GM18519 (cell line): Measurements from ENCODE around the gene ATP8B1.

Experiments used
- ATAC-seq: cut with Tn5 transposase; IDR thresholded peaks from one replicate; pipeline ENCODE4 v1.9.1; 2021; ENCODE audit warnings: mild to moderate bottlenecking, moderate library complexity; ENCODE audit not compliant: unreplicated experiment, low FRiP score

ATP8B1 gene

GRCh38 chr18:57794951-57795728 is 8.0 kb downstream of the ATP8B1 start:
- ATAC-seq: no peak

GRCh38 chr18:57793302-57793986 is 9.7 kb downstream of the ATP8B1 start:
- no peak for ATAC-seq

- no peak for ATAC-seq
Observed at GRCh38 chr18:57792631-57793301, 10.3 kb downstream of the ATP8B1 start.

- ATAC-seq: no peak
Observed at GRCh38 chr18:57791911-57792310, 11.2 kb downstream of the ATP8B1 start.

GRCh38 chr18:57791192-57791591 is 11.9 kb downstream of the ATP8B1 start:
- no peak for ATAC-seq

GRCh38 chr18:57790316-57790715 is 12.8 kb downstream of the ATP8B1 start:
- no peak for ATAC-seq

GRCh38 chr18:57789759-57790158 is 13.4 kb downstream of the ATP8B1 start:
- no peak for ATAC-seq

- no peak for ATAC-seq
Observed at GRCh38 chr18:57789090-57789489, 14.0 kb downstream of the ATP8B1 start.

- no peak for ATAC-seq
Observed at GRCh38 chr18:57787068-57787685, 15.9 kb downstream of the ATP8B1 start.

GRCh38 chr18:57785751-57786437 is 17.2 kb downstream of the ATP8B1 start:
- no peak for ATAC-seq

- ATAC-seq: no peak
Observed at GRCh38 chr18:57784801-57785114, 18.4 kb downstream of the ATP8B1 start.

- ATAC-seq: no peak
Observed at GRCh38 chr18:57784034-57784800, 18.9 kb downstream of the ATP8B1 start.

- no peak for ATAC-seq
Observed at GRCh38 chr18:57782049-57782448, 21.1 kb downstream of the ATP8B1 start.

- ATAC-seq: peak; percentile 54
Observed at GRCh38 chr18:57780706-57781347, 22.3 kb downstream of the ATP8B1 start.

- no peak for ATAC-seq
Observed at GRCh38 chr18:57780318-57780705, 22.8 kb downstream of the ATP8B1 start.

- no peak for ATAC-seq
Observed at GRCh38 chr18:57776767-57777166, 26.3 kb downstream of the ATP8B1 start.

GRCh38 chr18:57776354-57776753 is 26.8 kb downstream of the ATP8B1 start:
- no peak for ATAC-seq

GRCh38 chr18:57775937-57776336 is 27.2 kb downstream of the ATP8B1 start:
- ATAC-seq: no peak

GRCh38 chr18:57772387-57772799 is 30.7 kb downstream of the ATP8B1 start:
- ATAC-seq: no peak
